Trophoblast cell (in vitro differentiated cells and primary cell): Measurements from ENCODE around the gene ZWILCH.

Source experiments
- DNase-seq, 2 donors: peaks; one replicate each; pipeline ENCODE4 v3.0.0-alpha.2; 2016
- H2AFZ ChIP-seq: 2 replicates; pipeline ENCODE4 v1.6.1; 2013; ENCODE audit warnings: low read length, moderate library complexity, mild to moderate bottlenecking; ENCODE audit not compliant: insufficient read depth, poor library complexity
- H2AK5ac ChIP-seq: 2 replicates; pipeline ENCODE4 v1.6.1; 2013; ENCODE audit warnings: mild to moderate bottlenecking, low read length
- H2BK120ac ChIP-seq: 2 replicates; pipeline ENCODE4 v1.6.1; 2013; ENCODE audit warnings: low read length, mild to moderate bottlenecking, moderate library complexity; ENCODE audit not compliant: insufficient read depth, poor library complexity
- H2BK12ac ChIP-seq: 2 replicates; pipeline ENCODE4 v1.6.1; 2013; ENCODE audit warnings: mild to moderate bottlenecking, low read length, moderate library complexity
- H2BK5ac ChIP-seq: 2 replicates; pipeline ENCODE4 v1.6.1; 2013; ENCODE audit warnings: low read length, low read depth, moderate library complexity, mild to moderate bottlenecking; ENCODE audit not compliant: poor library complexity
- H3K14ac ChIP-seq: 2 replicates; pipeline ENCODE4 v1.6.1; 2013; ENCODE audit warnings: mild to moderate bottlenecking, low read length
- H3K18ac ChIP-seq: 2 replicates; pipeline ENCODE4 v1.6.1; 2013; ENCODE audit warnings: mild to moderate bottlenecking, low read length
- H3K23ac ChIP-seq: 2 replicates; pipeline ENCODE4 v1.6.1; 2013; ENCODE audit warnings: low read length
- H3K27ac ChIP-seq: 2 replicates; pipeline ENCODE4 v1.5.1; 2013; ENCODE audit warnings: low read depth, mild to moderate bottlenecking, inconsistent platforms, low read length, moderate library complexity
- H3K27me3 ChIP-seq: 2 replicates; pipeline ENCODE4 v1.6.1; 2013; ENCODE audit warnings: inconsistent platforms, mild to moderate bottlenecking, low read length, moderate library complexity; ENCODE audit not compliant: insufficient read depth
- H3K36me3 ChIP-seq, 2 experiments: 1 replicate in 1 of 2; 2 replicates in 1 of 2; pipeline ENCODE4 v1.6.1; 2013; ENCODE audit warnings: low read length in 2 of 2, mild to moderate bottlenecking in 2 of 2, moderate library complexity in 1 of 2; ENCODE audit not compliant: insufficient read depth in 2 of 2, control insufficient read depth in 1 of 2
- H3K4ac ChIP-seq: 2 replicates; pipeline ENCODE4 v1.6.1; 2013; ENCODE audit warnings: low read depth, mild to moderate bottlenecking, low read length, moderate library complexity
- H3K4me1 ChIP-seq, 2 experiments: 1 replicate in 1 of 2; 2 replicates in 1 of 2; pipeline ENCODE4 v1.6.1; 2013; ENCODE audit warnings: low read length in 2 of 2, mild to moderate bottlenecking in 2 of 2, moderate library complexity in 1 of 2; ENCODE audit not compliant: insufficient read depth in 2 of 2, control insufficient read depth in 1 of 2
- H3K4me2 ChIP-seq: 2 replicates; pipeline ENCODE4 v1.6.1; 2013; ENCODE audit warnings: inconsistent platforms, mild to moderate bottlenecking, low read length, moderate library complexity
- H3K4me3 ChIP-seq: 2 replicates; pipeline ENCODE4 v1.5.1; 2013; ENCODE audit warnings: mild to moderate bottlenecking, low read depth, low read length, inconsistent platforms
- H3K79me1 ChIP-seq: one replicate; pipeline ENCODE4 v1.6.1; 2013; ENCODE audit warnings: low read length
- H3K79me2 ChIP-seq: 2 replicates; pipeline ENCODE4 v1.6.1; 2013; ENCODE audit warnings: low read length, mild to moderate bottlenecking; ENCODE audit not compliant: control insufficient read depth, insufficient read depth, poor library complexity
- H3K9ac ChIP-seq: 2 replicates; pipeline ENCODE4 v1.6.1; 2013; ENCODE audit warnings: mild to moderate bottlenecking, low read length
- H3K9me3 ChIP-seq: 2 replicates; pipeline ENCODE4 v1.6.1; 2013; ENCODE audit warnings: low read depth, mild to moderate bottlenecking, control low read depth, inconsistent platforms, low read length; ENCODE audit not compliant: insufficient read depth
- H4K12ac ChIP-seq: 2 replicates; pipeline ENCODE4 v1.6.1; 2013; ENCODE audit warnings: low read depth, mild to moderate bottlenecking, low read length, moderate library complexity
- H4K8ac ChIP-seq: 2 replicates; pipeline ENCODE4 v1.6.1; 2013; ENCODE audit warnings: low read depth, mild to moderate bottlenecking, low read length, moderate library complexity
- H4K91ac ChIP-seq: one replicate; pipeline ENCODE4 v1.6.1; 2013; ENCODE audit warnings: low read depth, mild to moderate bottlenecking, low read length, moderate library complexity
- WGBS: extraction: QIAGEN DNeasy Blood & Tissue Kit; methylation state at CpG from one replicate; pipeline ENCODE4 v1.1.7; 2013; ENCODE audit warnings: missing lambda C conversion rate; ENCODE audit not compliant: insufficient read length, insufficient coverage; ENCODE audit errors: extremely low coverage; 5-methylcytosine and 5-hydroxymethylcytosine counted together

The ZWILCH gene

DNA sequence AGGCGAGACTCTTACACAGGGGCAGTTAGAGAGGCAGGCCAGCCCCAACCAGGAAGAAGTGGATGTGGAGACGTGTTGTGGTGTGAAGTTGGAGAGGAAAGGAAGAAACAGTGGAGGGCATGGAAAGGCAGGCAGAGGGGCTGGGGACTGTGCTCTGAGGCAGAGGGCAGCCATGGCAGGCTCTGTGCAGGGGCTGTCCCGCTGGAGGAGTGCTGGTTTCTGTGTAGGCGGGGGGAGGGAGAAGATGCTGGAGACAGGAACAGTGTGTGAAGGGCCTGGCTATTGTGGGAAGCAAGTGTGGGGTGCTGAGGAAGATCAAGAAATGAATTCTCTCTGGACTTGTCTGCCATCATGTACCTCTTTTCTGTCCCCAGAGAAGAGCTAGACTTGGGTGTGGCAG is 28.6 kb upstream of the ZWILCH start:
- Histone ChIP-seq H4K12ac (no peak overlapping the region), H3K4me2 (no peak overlapping the region), H3K9ac (no peak overlapping the region), H3K4me3 (no peak overlapping the region), H2AFZ (no peak overlapping the region), H3K23ac (no peak overlapping the region), H4K8ac (no peak overlapping the region), H2BK5ac (no peak overlapping the region), H2BK12ac (peak overlapping the region; percentile 1), H3K36me3 (peaks cover 2% of the 10 kb centered on the region in 2 experiments), H2BK120ac (no peak overlapping the region), H3K4me1 (peaks cover 12 to 32% of the 10 kb centered on the region in 2 experiments), H2AK5ac (no peak overlapping the region), H3K27ac (no peak overlapping the region), H3K9me3 (no peaks in the 10 kb centered on the region), H3K14ac (no peak overlapping the region), H3K4ac (no peak overlapping the region), H3K27me3 (no peaks in the 10 kb centered on the region), H3K79me1 (peaks cover 7% of the 10 kb centered on the region), H3K18ac (no peak overlapping the region), H3K79me2 (peaks cover 1% of the 10 kb centered on the region), H4K91ac (peak overlapping the region; percentile 7)
- no CpG with 5 or more reads among the region's 4 CpGs for WGBS
- DNase-seq: no peak

DNA sequence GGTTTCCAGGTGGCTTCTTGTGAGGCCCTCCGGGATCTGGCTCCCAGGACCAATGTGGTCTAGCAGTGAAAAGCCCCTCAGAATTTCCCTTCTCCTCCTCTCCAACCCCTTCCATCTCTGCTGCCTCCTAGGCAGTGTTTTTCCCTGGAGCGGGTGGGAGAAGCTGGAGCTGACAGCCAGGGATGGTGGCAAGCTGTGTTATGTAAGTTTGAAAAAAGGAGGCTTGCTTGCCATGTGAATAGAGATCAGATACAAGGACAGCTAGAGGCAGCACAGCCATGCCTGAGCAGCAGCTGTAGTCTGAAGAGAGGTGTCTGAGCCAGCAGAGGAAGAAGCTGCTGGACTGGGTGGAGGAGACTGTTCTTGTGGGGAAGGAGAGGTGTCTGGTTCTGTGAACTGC is 28.1 kb upstream of the ZWILCH start:
- WGBS: no CpG with 5 or more reads among the region's 2 CpGs
- DNase-seq: no peak
- Histone ChIP-seq H3K4me3 (no peak overlapping the region), H3K4me2 (no peak overlapping the region), H3K4ac (no peak overlapping the region), H3K9me3 (no peaks in the 10 kb centered on the region), H3K23ac (no peak overlapping the region), H3K4me1 (peaks cover 14 to 34% of the 10 kb centered on the region in 2 experiments), H2BK120ac (no peak overlapping the region), H3K18ac (no peak overlapping the region), H3K79me1 (peaks cover 6% of the 10 kb centered on the region), H2AK5ac (no peak overlapping the region), H3K27me3 (no peaks in the 10 kb centered on the region), H2BK12ac (no peak overlapping the region), H3K27ac (no peak overlapping the region), H2AFZ (no peak overlapping the region), H2BK5ac (no peak overlapping the region), H4K91ac (no peak overlapping the region), H3K9ac (no peak overlapping the region), H3K79me2 (peaks cover 1% of the 10 kb centered on the region), H4K8ac (no peak overlapping the region), H3K36me3 (peaks cover 5% of the 10 kb centered on the region in 2 experiments), H3K14ac (no peak overlapping the region), H4K12ac (no peak overlapping the region)

DNA sequence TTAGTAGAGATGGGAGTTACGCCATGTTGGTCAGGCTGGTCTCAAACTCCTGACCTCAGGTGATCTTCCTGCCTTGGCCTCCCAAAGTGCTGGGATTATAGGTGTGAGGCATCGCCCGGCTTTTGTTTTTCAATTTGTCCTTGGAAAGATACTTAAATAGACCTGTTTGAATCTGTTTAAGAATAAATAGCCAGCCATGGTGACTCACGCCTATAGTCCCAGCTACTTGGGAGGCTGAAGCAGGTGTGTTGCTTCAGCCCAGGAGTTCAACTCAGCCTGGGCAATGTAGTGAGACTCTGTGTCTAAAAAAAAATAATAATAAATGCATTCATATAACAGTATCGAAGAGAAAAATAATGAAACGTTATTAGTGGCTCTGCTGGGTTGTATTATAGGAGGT is 24.9 kb upstream of the ZWILCH start:
- no peak overlapping the region for H3K4ac ChIP-seq
- no CpG with 5 or more reads among the region's 6 CpGs for WGBS
- peaks cover 1% of the 10 kb centered on the region for H3K79me2 ChIP-seq

DNA sequence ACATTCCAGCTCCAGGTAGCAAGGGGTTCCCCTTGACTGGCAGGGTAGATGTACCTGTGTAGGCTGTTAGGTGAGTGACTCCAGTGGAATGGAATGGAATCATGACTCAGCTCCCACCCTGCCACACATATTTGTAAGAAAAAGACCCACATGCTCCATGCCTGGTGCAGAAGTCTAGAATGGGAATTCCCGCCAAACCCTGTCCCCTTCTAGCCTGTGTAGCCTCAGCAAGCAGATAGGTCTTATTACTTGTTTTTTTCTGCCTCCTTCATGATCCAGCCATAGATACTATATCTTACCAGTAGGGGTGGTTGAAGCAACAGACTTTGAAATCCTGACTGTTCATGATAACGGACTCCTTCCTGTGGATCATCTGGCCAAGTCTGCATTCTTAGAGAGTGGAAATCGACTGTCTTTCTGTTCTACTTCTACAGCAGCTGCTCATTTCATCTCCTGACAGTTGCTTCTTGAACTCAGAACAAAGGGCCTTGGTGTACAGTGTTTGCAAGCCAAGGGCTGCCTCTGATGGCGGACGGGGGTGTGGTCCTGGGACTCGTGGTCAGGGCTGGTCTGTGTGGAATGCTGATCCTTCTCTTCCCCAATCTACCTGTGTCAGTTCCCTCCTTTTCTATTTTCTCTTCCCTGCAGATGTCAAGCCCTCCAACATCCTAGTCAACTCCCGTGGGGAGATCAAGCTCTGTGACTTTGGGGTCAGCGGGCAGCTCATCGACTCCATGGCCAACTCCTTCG is 23.8 kb upstream of the ZWILCH start:
- peak; percentile 90 to 91 for DNase-seq
- Histone ChIP-seq H3K27me3 (no peaks in the 10 kb centered on the region), H3K4me1 (peaks cover 11 to 22% of the 10 kb centered on the region in 2 experiments), H4K12ac (no peak overlapping the region), H2AFZ (no peak overlapping the region), H3K9ac (no peak overlapping the region), H4K8ac (no peak overlapping the region), H3K9me3 (no peaks in the 10 kb centered on the region), H3K14ac (no peak overlapping the region), H3K79me1 (peaks cover 2% of the 10 kb centered on the region), H2BK120ac (no peak overlapping the region), H3K36me3 (peaks cover 24 to 30% of the 10 kb centered on the region in 2 experiments), H3K27ac (peak overlapping the region; percentile 57), H3K4ac (no peak overlapping the region), H3K4me2 (peak overlapping the region; percentile 14), H3K18ac (no peak overlapping the region), H4K91ac (no peak overlapping the region), H3K4me3 (no peak overlapping the region), H3K79me2 (peaks cover 1% of the 10 kb centered on the region), H2AK5ac (no peak overlapping the region), H2BK5ac (peak overlapping the region; percentile 10), H2BK12ac (peak overlapping the region; percentile 1), H3K23ac (no peak overlapping the region)
- WGBS: no CpG with 5 or more reads among the region's 10 CpGs

More for the DNA sequence above, 24.9 kb upstream of the ZWILCH start:
- no peak overlapping the region for H3K14ac ChIP-seq
- H2BK12ac ChIP-seq: no peak overlapping the region
- no peak overlapping the region for H4K12ac ChIP-seq
- H3K79me1 ChIP-seq: peaks cover 2% of the 10 kb centered on the region
- H3K9me3 ChIP-seq: no peaks in the 10 kb centered on the region
- no peak overlapping the region for H4K8ac ChIP-seq
- H3K4me3 ChIP-seq: no peak overlapping the region
- no peak overlapping the region for H3K23ac ChIP-seq
- H3K27ac ChIP-seq: no peak overlapping the region
- no peak overlapping the region for H4K91ac ChIP-seq
- H3K36me3 ChIP-seq: peaks cover 20 to 27% of the 10 kb centered on the region in 2 experiments
- H2AFZ ChIP-seq: no peak overlapping the region
- no peak overlapping the region for H3K18ac ChIP-seq
- no peak overlapping the region for H3K4me2 ChIP-seq
- H2BK5ac ChIP-seq: no peak overlapping the region
- DNase-seq: no peak
- H3K27me3 ChIP-seq: no peaks in the 10 kb centered on the region
- no peak overlapping the region for H3K9ac ChIP-seq
- no peak overlapping the region for H2BK120ac ChIP-seq
- no peak overlapping the region for H2AK5ac ChIP-seq
- peaks cover 11 to 24% of the 10 kb centered on the region in 2 experiments for H3K4me1 ChIP-seq
